Panc1 (cell line): ENCODE data around the gene TACC2.

Experiments used
- POLR2AphosphoS5 ChIP-seq: IDR thresholded peaks from 2 replicates; pipeline ENCODE4 v1.6.1; 2012; ENCODE audit warnings: mild to moderate bottlenecking, low read depth, low read length, moderate library complexity
- SIN3A ChIP-seq: IDR thresholded peaks from 2 replicates; pipeline ENCODE4 v1.6.1; 2012; ENCODE audit warnings: low read depth, mild to moderate bottlenecking, low read length, moderate library complexity, borderline replicate concordance; ENCODE audit not compliant: insufficient read depth
- TF ChIP-seq, protein P1 (sequence below): fragments of 450-650 bp; IDR thresholded peaks from 2 replicates; pipeline ENCODE4 v1.5.1; 2017; ENCODE audit warnings: mild to moderate bottlenecking
- TF ChIP-seq, protein P2 (sequence below), 2 experiments: IDR thresholded peaks; 2 replicates each; pipeline ENCODE4 v1.6.1; 2011 to 2012; ENCODE audit warnings: low read depth in 2 of 2, control low read depth in 1 of 2, low read length in 1 of 2, mild to moderate bottlenecking in 1 of 2, moderate library complexity in 1 of 2; ENCODE audit not compliant: insufficient read depth in 1 of 2

DNA sequence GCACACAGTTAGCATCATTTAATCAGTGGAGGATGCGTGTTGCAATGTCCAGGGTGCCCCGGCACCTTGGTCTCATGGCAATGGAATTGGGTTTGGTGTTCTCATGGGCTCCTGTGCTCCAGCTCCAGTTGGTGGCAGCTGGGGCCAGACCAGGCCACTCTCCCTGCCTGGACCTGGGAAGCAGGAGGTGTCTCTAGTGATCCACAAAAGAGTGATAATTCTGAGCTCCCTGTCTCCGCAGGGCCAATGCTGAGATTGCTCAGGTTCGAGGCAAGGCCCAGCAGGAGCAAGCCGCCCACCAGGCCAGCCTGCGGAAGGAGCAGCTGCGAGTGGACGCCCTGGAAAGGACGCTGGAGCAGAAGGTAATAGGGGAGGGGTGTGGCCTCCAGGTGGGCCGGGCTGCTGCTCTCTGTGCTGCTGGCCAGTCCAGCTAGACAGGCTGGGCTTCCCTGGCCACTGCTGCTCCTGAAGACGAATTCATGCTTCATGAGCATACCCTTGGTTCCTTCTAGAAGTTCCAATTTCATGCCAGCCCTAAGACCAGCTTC is 260.4 kb downstream of the TACC2 start:
- TF ChIP-seq POLR2AphosphoS5 (no peak), SIN3A (no peak)
- TF ChIP-seq, protein P1, sequence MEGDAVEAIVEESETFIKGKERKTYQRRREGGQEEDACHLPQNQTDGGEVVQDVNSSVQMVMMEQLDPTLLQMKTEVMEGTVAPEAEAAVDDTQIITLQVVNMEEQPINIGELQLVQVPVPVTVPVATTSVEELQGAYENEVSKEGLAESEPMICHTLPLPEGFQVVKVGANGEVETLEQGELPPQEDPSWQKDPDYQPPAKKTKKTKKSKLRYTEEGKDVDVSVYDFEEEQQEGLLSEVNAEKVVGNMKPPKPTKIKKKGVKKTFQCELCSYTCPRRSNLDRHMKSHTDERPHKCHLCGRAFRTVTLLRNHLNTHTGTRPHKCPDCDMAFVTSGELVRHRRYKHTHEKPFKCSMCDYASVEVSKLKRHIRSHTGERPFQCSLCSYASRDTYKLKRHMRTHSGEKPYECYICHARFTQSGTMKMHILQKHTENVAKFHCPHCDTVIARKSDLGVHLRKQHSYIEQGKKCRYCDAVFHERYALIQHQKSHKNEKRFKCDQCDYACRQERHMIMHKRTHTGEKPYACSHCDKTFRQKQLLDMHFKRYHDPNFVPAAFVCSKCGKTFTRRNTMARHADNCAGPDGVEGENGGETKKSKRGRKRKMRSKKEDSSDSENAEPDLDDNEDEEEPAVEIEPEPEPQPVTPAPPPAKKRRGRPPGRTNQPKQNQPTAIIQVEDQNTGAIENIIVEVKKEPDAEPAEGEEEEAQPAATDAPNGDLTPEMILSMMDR: no peak
- TF ChIP-seq, protein P2, sequence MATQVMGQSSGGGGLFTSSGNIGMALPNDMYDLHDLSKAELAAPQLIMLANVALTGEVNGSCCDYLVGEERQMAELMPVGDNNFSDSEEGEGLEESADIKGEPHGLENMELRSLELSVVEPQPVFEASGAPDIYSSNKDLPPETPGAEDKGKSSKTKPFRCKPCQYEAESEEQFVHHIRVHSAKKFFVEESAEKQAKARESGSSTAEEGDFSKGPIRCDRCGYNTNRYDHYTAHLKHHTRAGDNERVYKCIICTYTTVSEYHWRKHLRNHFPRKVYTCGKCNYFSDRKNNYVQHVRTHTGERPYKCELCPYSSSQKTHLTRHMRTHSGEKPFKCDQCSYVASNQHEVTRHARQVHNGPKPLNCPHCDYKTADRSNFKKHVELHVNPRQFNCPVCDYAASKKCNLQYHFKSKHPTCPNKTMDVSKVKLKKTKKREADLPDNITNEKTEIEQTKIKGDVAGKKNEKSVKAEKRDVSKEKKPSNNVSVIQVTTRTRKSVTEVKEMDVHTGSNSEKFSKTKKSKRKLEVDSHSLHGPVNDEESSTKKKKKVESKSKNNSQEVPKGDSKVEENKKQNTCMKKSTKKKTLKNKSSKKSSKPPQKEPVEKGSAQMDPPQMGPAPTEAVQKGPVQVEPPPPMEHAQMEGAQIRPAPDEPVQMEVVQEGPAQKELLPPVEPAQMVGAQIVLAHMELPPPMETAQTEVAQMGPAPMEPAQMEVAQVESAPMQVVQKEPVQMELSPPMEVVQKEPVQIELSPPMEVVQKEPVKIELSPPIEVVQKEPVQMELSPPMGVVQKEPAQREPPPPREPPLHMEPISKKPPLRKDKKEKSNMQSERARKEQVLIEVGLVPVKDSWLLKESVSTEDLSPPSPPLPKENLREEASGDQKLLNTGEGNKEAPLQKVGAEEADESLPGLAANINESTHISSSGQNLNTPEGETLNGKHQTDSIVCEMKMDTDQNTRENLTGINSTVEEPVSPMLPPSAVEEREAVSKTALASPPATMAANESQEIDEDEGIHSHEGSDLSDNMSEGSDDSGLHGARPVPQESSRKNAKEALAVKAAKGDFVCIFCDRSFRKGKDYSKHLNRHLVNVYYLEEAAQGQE (IDR thresholded peaks at IDR 0.05; ENCODE audit: insufficient read depth in 1 of 2, low read depth in 2 of 2, low read length in 1 of 2): no peak
